GM18505 (cell line): ENCODE data around the gene NMT1.

ENCODE experiments used
- ATAC-seq: cut with Tn5 transposase; IDR thresholded peaks from one replicate; pipeline ENCODE4 v1.9.1; 2021; ENCODE audit not compliant: unreplicated experiment
- POLR2A ChIP-seq: IDR thresholded peaks from 4 replicates; pipeline ENCODE4 v1.6.1; 2011; ENCODE audit warnings: borderline replicate concordance; ENCODE audit not compliant: insufficient read depth, insufficient read length; ENCODE audit errors: extremely low read depth

NMT1 gene

DNA sequence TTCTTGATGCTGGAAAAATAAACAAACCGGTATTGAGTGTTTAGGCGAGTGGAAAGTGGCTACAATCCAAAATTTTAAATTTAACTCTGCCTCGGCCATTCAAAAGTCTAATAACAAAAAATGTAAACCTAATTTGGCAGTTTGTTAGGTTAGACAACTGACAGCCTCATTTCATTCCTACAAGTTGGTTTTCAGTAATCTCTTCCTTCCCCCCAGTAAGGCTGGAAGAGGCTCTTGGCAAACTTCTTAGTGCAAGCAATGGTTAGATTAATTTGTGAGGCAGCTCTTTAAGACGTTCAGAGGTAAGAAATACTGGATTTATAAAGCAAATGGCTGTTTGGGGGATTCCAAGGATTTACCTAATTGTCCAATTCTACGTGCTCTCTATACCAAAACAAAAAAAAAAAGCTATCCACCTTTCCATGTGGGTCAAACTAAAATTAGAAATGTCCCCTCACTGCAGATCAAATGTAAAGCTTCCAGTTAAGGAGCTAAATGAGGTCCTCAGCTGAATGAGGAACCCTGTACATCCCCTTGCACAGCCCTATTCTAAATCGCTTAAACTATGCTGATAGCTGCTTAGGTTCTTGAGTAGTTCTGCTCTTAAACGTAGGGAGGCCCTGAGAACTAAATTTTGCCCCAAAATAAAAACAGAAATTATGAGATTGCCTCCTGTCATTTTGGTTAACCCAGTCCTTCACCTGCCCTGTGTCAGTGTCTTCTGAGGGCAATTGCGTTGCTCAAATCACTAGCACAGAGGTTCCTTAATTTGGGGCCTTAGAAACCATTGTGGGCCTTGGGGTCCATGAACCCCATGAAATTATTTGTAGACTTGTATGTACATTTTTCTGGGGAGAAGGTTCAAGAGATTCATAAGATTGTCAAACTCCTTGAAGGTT is 90.0 kb downstream of the NMT1 start:
- no peak for ATAC-seq
- TF ChIP-seq POLR2A, result no peak

DNA sequence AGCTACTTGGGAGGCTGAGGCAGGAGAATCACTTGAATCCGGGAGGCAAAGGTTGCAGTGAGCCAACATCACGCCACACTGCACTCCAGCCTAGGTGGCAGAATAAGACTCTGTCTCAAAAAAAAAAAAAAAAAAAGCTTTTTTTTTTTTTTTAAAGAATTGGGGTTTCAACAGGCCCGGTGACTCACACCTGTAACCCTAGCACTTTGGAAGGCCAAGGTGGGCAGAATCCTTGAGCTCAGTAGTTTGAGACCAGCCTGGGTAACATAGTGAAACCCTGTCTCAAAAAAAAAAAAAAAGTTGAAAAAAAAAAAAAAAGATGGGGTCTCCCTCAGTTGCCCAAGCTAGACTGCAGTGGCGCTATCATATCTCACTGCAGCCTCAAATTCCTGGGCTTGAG is 93.9 kb downstream of the NMT1 start:
- ATAC-seq, result no peak

DNA sequence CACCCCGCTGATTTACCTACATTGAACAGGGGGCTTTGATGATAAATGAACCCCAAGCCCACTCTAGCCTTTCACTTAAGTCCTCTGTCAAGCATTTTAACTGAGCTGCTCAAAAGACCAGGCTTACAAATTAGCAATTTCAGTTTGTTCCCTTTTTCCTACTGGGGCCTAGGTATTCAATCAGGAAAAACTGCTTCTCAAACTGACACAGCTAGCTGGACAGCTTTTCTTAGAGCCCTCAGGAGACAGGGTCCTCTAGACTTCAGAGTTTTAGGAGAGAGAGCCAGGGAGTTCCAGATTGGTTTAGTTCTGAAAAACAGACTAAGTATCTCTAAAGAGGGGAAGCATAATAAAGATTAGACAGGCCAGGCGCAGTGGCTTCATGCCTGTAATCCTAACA is 94.4 kb downstream of the NMT1 start:
- no peak for TF ChIP-seq POLR2A
- ATAC-seq, result no peak

More for the DNA sequence above, 93.9 kb downstream of the NMT1 start:
- TF ChIP-seq POLR2A, result no peak

DNA sequence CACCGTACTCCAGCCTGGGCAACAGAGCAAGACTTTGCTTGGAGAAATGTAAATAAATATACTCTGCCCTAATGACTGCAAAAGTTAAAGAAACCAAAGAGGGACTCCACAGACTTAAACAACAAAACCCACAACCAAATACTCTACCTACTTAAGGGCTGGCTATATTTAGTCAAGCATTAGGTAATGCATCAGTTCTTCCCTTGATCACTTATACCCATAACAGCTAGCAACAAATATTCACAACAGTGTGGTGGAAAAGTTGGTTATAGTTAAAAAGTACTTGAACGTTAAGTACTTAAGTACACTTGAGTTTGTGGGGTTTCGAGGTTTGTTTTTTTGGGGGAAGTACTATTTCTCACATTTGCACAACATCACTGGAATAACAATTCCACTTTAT is 95.1 kb downstream of the NMT1 start:
- ATAC-seq, result no peak
- TF ChIP-seq POLR2A, result no peak
